Panc1 (cell line): ENCODE measurements around the gene ART5. TPM values are rescaled to one million over a fixed set of nuclear protein-coding genes. Genes with fewer than 3 reads are reported as not detected.
"Not testable (repeated sequence)": the region's sequence is repeated elsewhere in the genome, so short reads cannot be mapped to it uniquely, and the experiment has no call there.

Source experiments
- ATAC-seq: fragments of 200-7000 bp; cut with Tn5 transposase; 2 replicates; pipeline ENCODE4 v1.9.1; 2020; ENCODE audit warnings: mild to moderate bottlenecking, moderate library complexity
- BruUV-seq: library from RNA; stranded (reverse); fragments of 400-500 nt; replicated peaks from 2 replicates; lab custom pipeline; 2021; lab: Mats Ljungman, UMichigan
- CTCF ChIA-PET: fragments of 300-600 bp; sonication (Branson Sonifier 250); formaldehyde crosslinking; loops from one replicate; lab custom pipeline; 2022; ENCODE audit warnings: antibody characterized with exemption; lab: Charles Lee
- POLR2A ChIA-PET: fragments of 300-600 bp; sonication (Branson Sonifier 250); formaldehyde crosslinking; loops from one replicate; lab custom pipeline; 2022; ENCODE audit warnings: antibody characterized with exemption; lab: Charles Lee
- DNase-seq: peaks from one replicate; pipeline ENCODE4 v3.0.0-alpha.2; 2010; ENCODE audit warnings: low read depth, low spot score
- H3K27ac ChIP-seq: 2 replicates; pipeline ENCODE4 v1.5.1; 2011; ENCODE audit warnings: mild to moderate bottlenecking, low read length, inconsistent platforms
- H3K27me3 ChIP-seq: fragments of 200-500 bp; sonication (Bioruptor generic); 2 replicates; pipeline ENCODE4 v1.6.0; 2014; ENCODE audit warnings: low read length, inconsistent platforms; ENCODE audit not compliant: control insufficient read depth, insufficient read depth
- H3K36me3 ChIP-seq: fragments of 200-500 bp; sonication (Bioruptor generic); 2 replicates; pipeline ENCODE4 v1.5.1; 2014; ENCODE audit warnings: inconsistent platforms, mild to moderate bottlenecking, low read length, moderate library complexity; ENCODE audit not compliant: control insufficient read depth, insufficient read depth
- H3K4me1 ChIP-seq: 2 replicates; pipeline ENCODE4 v1.5.1; 2011; ENCODE audit warnings: inconsistent platforms, mild to moderate bottlenecking, low read length, moderate library complexity; ENCODE audit not compliant: control insufficient read depth, insufficient read depth
- H3K4me3 ChIP-seq, 2 experiments: 2 replicates each; pipeline ENCODE4 v1.5.1; 2011 to 2012; ENCODE audit warnings: low read depth in 2 of 2, low read length in 2 of 2, mild to moderate bottlenecking in 2 of 2, inconsistent platforms in 1 of 2, moderate library complexity in 1 of 2
- H3K9me3 ChIP-seq: fragments of 200-500 bp; sonication (Bioruptor generic); 2 replicates; pipeline ENCODE4 v1.5.1; 2014; ENCODE audit warnings: low read depth, mild to moderate bottlenecking, inconsistent platforms, low read length, moderate library complexity; ENCODE audit not compliant: control insufficient read depth, insufficient read depth
- CTCF ChIP-seq: fragments of 450-650 bp; IDR thresholded peaks from 2 replicates; pipeline ENCODE4 v1.5.1; 2017; ENCODE audit warnings: mild to moderate bottlenecking
- REST ChIP-seq, 2 experiments: IDR thresholded peaks; 2 replicates each; pipeline ENCODE4 v1.6.1; 2011 to 2012; ENCODE audit warnings: low read depth in 2 of 2, control low read depth in 1 of 2, low read length in 1 of 2, mild to moderate bottlenecking in 1 of 2, moderate library complexity in 1 of 2; ENCODE audit not compliant: insufficient read depth in 1 of 2
- SIN3A ChIP-seq: IDR thresholded peaks from 2 replicates; pipeline ENCODE4 v1.6.1; 2012; ENCODE audit warnings: low read depth, mild to moderate bottlenecking, low read length, moderate library complexity, borderline replicate concordance; ENCODE audit not compliant: insufficient read depth
- TCF7L2 ChIP-seq: IDR thresholded peaks from 2 replicates; pipeline ENCODE4 v1.6.1; 2011; ENCODE audit warnings: mild to moderate bottlenecking, low read depth, low read length, inconsistent platforms
- in situ Hi-C: cut with HindIII; loops from 2 replicates; pipeline ENCODE4 v1.10.0; 2016; ENCODE audit warnings: low sequenced_read_pairs, low pct_unique_long_range_greater_than_20kb
- intact Hi-C: fragments of 100-400 bp; cut with micrococcal nuclease; formaldehyde crosslinking; loops from one replicate; pipeline ENCODE4 v1.10.0; 2022; ENCODE audit not compliant: unreplicated experiment
- total RNA-seq: library from RNA; stranded (reverse); gene quantifications from one replicate; pipeline ENCODE4 v1.2.1, GENCODE V29; 2021; ENCODE audit not compliant: unreplicated experiment

Gene ART5
- total RNA-seq, 1 experiment from 2014 or later = 12.8 TPM

GRCh38 chr11:3648843-3649242 is 7.1 kb upstream of the ART5 start:
- H3K4me3 ChIP-seq, DNase-seq, H3K4me1 ChIP-seq, BruUV-seq, H3K9me3 ChIP-seq, POLR2A ChIA-PET, ATAC-seq, intact Hi-C loops, CTCF ChIA-PET, in situ Hi-C loops, H3K36me3 ChIP-seq, H3K27ac ChIP-seq: not testable (repeated sequence)
- H3K27me3 ChIP-seq = peaks cover 12% of the 10 kb centered on the region

GRCh38 chr11:3645552-3645951 is 3.8 kb upstream of the ART5 start:
- ChIA-PET CTCF (no interaction called here), POLR2A (no interaction called here)
- in situ Hi-C loops (no loop called here), intact Hi-C loops (no loop called here)
- ATAC-seq (no peak), DNase-seq (no peak)
- BruUV-seq = no TSS peak
- Histone ChIP-seq H3K27me3 (peaks cover 19% of the 10 kb centered on the region), H3K36me3 (no peaks in the 10 kb centered on the region), H3K4me1 (peaks cover 11% of the 10 kb centered on the region; the same call in 1 of the 2 replicates), H3K9me3 (no peaks in the 10 kb centered on the region), H3K4me3 (no peak overlapping the region), H3K27ac (no peak overlapping the region)
- no peak for TF ChIP-seq TCF7L2
- TF ChIP-seq CTCF = no peak
- TF ChIP-seq REST (IDR thresholded peaks at IDR 0.05; ENCODE audit: insufficient read depth in 1 of 2, low read depth in 2 of 2, low read length in 1 of 2) = no peak
- TF ChIP-seq SIN3A = no peak

- CTCF ChIA-PET = no interaction called here
- TF ChIP-seq CTCF = no peak
- in situ Hi-C loops = no loop called here
- Histone ChIP-seq H3K27ac (no peak within 1 kb of the TSS), H3K4me3 (no peak within 1 kb of the TSS), H3K36me3 (no peaks in the 10 kb centered on the region), H3K27me3 (peaks cover 17% of the 10 kb centered on the region), H3K9me3 (no peaks in the 10 kb centered on the region), H3K4me1 (peaks cover 11% of the 10 kb centered on the region; the same call in 1 of the 2 replicates)
- intact Hi-C loops = no loop called here
- ATAC-seq (no peak), DNase-seq (no peak)
- POLR2A ChIA-PET = no interaction called here
- no TSS peak for BruUV-seq
Measured at GRCh38 chr11:3644817-3645235, 3.0 kb upstream of the ART5 start, which contains the start of gene ART1. Gene ART1, plus strand, starts transcription at chr11:3645128. Its CDS starts 14,086 bp downstream, at chr11:3659214.

- BruUV-seq, ATAC-seq, H3K4me3 ChIP-seq, H3K27ac ChIP-seq, DNase-seq, in situ Hi-C loops, CTCF ChIA-PET, H3K9me3 ChIP-seq, H3K36me3 ChIP-seq, intact Hi-C loops: not testable (repeated sequence)
- peaks cover 11% of the 10 kb centered on the region; the same call in 1 of the 2 replicates for H3K4me1 ChIP-seq
- H3K27me3 ChIP-seq = peaks cover 11% of the 10 kb centered on the region
- POLR2A ChIA-PET = interaction anchor here (0.7 kb wide), 1 partner anchor 42 kb away, joined by 4 read pairs; no protein-coding TSS in a partner anchor
Measured at GRCh38 chr11:3643102-3643546, 1.3 kb upstream of the ART5 start.
